GM12891 (cell line): ENCODE results near the gene PDCD1.
"Not testable (repeated sequence)": the region's sequence is repeated elsewhere in the genome, so short reads cannot be mapped to it uniquely, and the experiment has no call there.

Experiments
- PAX5 ChIP-seq: IDR thresholded peaks from 2 replicates; pipeline ENCODE4 v1.6.1; 2011; ENCODE audit warnings: low read length, moderate library complexity, mild to moderate bottlenecking; ENCODE audit not compliant: insufficient read depth, severe bottlenecking
- POLR2A ChIP-seq: IDR thresholded peaks from 2 replicates; pipeline ENCODE4 v1.6.1; 2011; ENCODE audit warnings: low read depth, low read length, control low read depth
- POLR2AphosphoS5 ChIP-seq: IDR thresholded peaks from 2 replicates; pipeline ENCODE4 v1.6.1; 2011; ENCODE audit warnings: low read depth, low read length, control low read depth
- SPI1 ChIP-seq: IDR thresholded peaks from 2 replicates; pipeline ENCODE4 v1.6.1; 2011; ENCODE audit warnings: low read depth, low read length, control low read depth
- TAF1 ChIP-seq: IDR thresholded peaks from 2 replicates; pipeline ENCODE4 v1.6.1; 2011; ENCODE audit warnings: low read depth, low read length, control low read depth

- TF ChIP-seq SPI1, POLR2A, POLR2AphosphoS5, TAF1, PAX5: not testable (repeated sequence)
These were observed 38.6 kb downstream of the PDCD1 start for GRCh38 chr2:241819947-241820624.
